Esophagus squamous epithelium (tissue), 4 donors: ENCODE measurements around the gene ROR2.

Experiments used
- POLR2A ChIP-seq, 4 donors: fragments of 450-650 bp; IDR thresholded peaks; one replicate each; pipeline ENCODE4 v1.6.1; 2017; ENCODE audit warnings: antibody characterized with exemption in 4 of 4, mild to moderate bottlenecking in 4 of 4, moderate library complexity in 3 of 4
- TF ChIP-seq, protein P1 (sequence below), 6 experiments: fragments of 450-650 bp in 4 of 6; fragments of 200-600 bp in 2 of 6; sonication (generic) in 2 of 6; IDR thresholded peaks; one replicate each; pipeline ENCODE4 v1.5.1; 2016 to 2019; ENCODE audit warnings: antibody characterized with exemption in 6 of 6, mild to moderate bottlenecking in 4 of 6, moderate library complexity in 4 of 6

GRCh38 chr9:91917436-91917835 is 32.6 kb downstream of the ROR2 start:
- TF ChIP-seq, protein P1, sequence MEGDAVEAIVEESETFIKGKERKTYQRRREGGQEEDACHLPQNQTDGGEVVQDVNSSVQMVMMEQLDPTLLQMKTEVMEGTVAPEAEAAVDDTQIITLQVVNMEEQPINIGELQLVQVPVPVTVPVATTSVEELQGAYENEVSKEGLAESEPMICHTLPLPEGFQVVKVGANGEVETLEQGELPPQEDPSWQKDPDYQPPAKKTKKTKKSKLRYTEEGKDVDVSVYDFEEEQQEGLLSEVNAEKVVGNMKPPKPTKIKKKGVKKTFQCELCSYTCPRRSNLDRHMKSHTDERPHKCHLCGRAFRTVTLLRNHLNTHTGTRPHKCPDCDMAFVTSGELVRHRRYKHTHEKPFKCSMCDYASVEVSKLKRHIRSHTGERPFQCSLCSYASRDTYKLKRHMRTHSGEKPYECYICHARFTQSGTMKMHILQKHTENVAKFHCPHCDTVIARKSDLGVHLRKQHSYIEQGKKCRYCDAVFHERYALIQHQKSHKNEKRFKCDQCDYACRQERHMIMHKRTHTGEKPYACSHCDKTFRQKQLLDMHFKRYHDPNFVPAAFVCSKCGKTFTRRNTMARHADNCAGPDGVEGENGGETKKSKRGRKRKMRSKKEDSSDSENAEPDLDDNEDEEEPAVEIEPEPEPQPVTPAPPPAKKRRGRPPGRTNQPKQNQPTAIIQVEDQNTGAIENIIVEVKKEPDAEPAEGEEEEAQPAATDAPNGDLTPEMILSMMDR (IDR thresholded peaks at IDR 0.05) = no peak
- no peak for TF ChIP-seq POLR2A (IDR thresholded peaks at IDR 0.05)
